HG02938 (cell line): ENCODE measurements around the gene NR3C2.
A peak's percentile ranks its signal among the peaks of the same experiment; 100 is the strongest.

Experiments
- ATAC-seq: cut with Tn5 transposase; IDR thresholded peaks from one replicate; pipeline ENCODE4 v1.9.1; 2021; ENCODE audit warnings: mild to moderate bottlenecking, moderate library complexity; ENCODE audit not compliant: unreplicated experiment

The NR3C2 gene

DNA sequence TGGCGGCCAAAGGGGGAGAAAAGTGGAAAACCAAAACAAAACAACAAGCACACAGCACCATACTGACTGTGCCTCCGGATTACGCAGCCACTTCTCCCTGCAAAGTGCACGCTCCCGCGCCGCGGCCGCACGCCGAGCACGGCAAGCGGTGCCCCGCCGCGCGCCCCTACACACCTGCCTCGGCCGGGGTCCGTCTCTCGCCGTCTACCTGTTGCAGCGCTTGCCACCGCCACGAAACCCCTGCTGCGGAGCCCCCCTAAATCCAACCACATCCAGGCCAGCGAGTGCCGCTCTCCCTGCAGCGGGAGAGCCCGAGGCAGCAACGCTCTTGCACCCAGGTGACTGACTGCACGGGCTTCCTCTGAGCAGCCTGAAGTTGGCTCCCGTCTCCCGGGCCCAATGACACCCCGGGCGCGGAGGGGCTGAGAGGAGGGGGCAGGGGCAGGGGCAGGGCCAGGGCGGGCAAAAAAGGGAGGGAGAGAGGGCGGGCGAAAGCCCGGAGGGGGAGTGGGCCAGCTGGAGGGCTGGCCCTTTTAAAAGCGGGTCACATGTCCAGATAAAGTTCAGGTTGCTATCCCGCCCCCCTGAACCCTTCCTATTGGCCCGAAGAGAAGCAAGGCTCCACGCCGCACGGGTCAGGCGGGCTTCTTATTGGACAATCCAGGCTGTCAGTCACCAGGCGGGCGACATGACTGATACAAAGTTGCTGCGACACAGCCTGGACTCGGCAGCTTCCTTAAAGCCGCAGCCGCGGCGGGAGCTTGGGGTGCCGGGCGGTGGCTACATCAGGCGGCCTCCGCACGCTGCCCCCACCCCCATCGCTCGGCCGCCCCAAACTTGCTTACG, at the start of gene NR3C2:
Gene NR3C2 (minus strand): TSS at position 429 of the 846 bp plus-strand sequence.
- peak; percentile 99 for ATAC-seq

DNA sequence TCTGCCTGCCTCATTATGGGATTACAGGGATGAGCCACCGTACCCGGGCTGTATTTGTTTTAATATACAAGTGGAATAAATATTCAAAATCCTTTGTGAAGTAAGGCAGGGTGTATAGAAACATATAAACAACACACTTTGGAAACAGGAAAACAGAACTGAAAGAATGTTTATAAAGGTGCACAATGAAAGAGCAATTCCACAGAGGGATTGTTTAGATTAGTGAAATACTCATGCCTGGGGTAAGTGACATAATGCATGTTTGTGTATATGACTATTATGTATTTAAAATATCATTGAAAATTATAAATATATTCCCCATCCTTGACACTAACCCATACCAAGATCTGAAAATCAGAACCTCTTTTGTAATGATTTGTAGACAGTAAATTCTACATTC, 45.0 kb upstream of the NR3C2 start:
- ATAC-seq, result no peak

DNA sequence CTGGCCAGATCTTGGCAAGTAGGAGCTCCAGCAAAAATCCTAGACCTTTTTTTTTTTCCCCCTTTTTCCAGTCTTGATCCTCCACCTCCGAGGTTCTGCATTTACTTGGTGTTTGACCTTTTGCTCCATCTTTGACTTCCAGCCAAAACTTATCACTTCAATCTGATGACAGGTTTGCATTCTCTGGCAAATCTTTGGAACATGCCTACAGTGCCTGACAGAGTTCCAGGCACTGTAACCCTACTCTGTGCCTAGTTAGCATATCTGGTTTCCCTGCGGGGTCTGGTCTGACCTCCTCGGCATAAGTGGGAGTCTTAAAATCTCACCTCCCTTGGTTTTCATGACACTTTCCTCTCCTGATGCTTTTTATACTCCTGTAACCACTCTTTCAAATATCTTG, 39.4 kb upstream of the NR3C2 start:
- no peak for ATAC-seq

- no peak for ATAC-seq
Observed at GRCh38 chr4:148477276-148477675, 35.1 kb upstream of the NR3C2 start.

- no peak for ATAC-seq
Observed at GRCh38 chr4:148469938-148470337, 27.7 kb upstream of the NR3C2 start.

DNA sequence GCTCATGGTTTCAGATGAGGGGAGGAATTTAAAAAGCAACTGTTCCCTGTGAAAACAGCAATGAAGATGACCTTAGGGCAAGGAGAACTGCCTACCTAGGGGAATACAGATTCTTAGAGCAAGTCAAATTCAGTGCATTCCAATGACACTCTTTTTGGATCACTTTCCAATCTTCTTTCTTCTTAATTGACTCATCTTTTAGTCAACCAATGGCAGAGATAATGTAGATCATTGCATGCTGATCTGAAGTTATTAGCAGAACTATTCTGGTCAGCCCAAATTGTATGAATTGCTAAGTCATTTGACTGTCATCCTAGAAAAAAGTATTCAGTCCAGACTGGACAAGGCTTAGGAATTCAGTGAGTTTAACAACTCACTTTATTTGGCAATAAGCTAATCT, 12.6 kb upstream of the NR3C2 start:
- ATAC-seq, result no peak

GRCh38 chr4:148453833-148454232, 11.6 kb upstream of the NR3C2 start:
- no peak for ATAC-seq

DNA sequence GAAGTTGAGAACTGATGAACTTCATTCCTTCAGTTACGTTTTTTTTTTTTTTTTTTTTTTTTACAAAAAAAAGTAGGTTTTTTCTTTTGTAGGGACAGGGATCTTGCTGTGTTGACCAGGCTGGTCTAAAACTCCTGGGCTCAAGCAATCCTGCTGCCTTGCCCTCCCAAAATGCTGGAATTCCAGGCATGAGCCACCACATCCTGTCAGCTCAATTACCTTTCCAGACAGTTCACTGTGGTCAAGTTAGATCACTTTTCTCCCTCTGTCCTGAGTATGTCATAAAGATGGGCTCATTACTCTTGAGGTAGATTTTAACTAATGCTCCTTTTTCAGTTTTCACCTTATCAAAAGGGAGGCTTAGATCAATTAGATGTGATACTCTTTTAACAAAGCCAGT, 10.8 kb upstream of the NR3C2 start:
- ATAC-seq, result no peak

GRCh38 chr4:148449921-148450320, 7.7 kb upstream of the NR3C2 start:
- ATAC-seq, result no peak

DNA sequence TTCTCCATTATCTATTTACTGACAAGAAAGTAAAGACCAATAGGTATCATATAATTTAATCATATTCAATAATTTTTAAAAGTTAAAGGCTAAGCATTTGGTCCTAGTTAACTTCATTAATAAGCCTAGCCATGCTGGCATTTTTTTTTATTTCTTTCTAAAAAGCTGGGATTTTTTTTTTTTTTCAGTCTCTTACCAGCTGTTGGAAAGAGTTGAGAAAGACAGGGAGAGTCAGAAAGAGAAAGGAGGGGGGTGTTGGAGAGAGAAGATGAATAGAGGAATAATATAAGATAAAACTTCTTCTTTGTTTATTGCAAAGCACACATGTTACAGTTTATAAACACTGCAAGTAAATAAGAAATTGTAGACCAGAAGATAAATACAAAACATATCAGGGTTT, 5.9 kb upstream of the NR3C2 start:
- no peak for ATAC-seq

DNA sequence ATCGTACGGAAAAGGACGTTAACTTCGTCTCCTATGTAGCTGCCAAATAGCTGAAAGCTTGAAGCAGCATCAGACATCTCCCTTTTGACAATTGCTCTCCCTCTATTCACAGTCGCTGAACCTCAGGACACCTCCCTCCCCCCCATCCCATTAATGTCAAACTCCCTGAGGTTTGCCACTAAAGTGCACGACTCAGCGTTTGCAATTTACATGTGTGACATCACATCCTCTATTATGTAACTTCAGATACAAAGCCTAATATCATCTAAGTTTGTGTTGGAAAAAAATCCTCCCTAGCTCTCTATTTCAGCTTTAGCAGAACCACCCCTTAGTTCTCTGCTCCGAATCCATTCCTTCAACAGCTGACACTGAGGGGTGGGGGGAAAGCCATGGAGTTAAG, 5.5 kb upstream of the NR3C2 start:
- no peak for ATAC-seq

DNA sequence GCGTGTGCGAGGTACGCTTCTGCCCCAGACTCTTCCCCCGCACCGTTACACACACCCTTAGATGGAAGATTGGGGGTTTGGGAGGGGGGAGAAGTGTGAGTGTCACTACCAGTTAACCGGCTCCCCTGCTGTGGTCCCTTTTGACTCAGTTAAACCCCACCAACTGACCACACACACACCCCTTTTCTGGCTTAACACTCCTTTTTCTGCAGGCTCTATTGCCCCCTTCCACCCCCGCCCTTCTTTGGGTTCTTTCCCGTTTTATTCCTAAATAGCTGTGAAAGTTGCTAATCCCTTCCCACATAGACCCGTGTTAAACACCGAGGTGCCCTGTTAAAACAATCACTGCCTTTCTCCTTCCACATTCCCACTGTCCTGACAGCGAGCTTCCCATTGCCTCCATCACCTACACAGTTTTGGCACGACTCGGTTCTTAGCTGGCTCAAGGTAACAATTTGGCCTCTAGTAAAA, 3.7 kb upstream of the NR3C2 start:
- ATAC-seq, result no peak

DNA sequence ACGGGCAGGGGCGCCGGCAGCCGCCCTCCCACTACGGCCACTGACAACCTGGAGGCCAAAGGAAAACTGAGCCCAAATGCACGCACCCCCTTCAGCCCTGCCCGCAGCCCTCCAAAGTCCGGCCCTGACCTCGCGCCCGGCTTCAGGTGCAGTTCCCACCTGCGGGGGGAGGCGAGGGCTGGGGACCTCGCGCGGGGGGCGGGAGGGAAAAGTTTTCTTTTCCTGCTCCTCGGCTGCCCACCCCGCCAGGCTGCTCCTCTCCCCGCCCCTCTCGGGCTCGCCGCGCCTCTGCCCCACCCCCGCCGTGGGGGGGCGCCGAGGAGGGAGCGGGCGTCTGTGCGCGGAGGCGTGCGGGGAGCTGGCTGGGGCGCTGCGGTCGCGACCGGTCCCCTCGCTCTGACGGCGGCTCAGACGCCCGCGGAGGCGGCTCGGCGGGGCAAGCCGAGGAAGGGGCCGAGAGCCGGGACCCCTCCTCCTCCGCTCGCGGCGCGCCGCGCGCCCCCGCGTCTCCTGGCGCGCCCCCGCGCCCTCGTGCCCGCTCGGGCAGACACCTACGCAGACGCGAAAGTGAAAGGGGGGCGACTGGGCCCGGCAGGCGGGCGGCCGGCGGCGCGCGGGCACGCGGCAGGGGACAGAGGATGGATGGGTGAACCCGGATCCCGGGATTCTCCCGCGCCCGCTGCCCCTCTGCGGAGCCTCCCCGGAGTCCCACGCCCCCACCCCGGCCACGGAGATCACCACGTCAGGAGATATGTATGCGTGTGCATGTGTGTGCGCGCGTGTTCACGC, 3.1 kb upstream of the NR3C2 start:
- ATAC-seq, result no peak

GRCh38 chr4:148444296-148445070, 2.3 kb upstream of the NR3C2 start:
- no peak for ATAC-seq

DNA sequence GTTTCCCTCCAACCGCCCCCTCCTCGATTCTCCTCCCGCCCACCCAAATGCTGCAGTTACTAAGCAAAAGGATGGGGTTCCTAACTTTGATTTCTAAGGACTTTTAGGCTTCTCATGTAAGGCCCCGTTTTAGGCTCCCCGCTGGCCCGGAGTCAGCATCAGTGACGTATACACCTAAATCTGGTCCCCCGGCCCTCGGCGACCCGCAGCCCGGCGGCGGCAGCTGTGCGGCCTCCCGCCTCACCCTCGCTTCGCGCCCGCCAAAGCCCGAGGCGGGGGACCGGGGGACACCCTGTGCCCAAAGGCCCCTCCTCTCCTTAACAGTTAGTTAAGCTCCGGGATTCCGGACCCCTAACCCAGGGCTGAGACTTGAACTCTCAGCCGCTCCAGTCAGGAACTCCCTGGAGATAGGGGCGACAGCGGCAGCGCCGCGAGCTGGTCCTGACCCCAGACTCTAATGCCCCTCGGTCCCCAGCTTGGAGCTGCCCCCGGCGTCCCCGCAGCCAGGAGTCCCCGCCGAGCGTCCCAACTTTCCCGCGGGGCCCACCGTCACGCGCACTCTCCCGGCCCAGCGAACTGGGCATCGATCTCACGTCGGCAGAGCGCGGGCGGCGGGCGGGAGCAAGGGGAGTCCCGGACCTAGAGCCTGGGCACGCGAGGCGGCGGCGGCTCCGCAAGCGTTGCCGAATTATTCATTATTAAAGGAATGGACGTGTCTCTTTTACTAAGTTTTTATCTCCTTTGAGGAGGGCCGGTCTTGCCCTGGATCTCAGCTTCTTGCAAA, 1.5 kb upstream of the NR3C2 start:
- no peak for ATAC-seq

DNA sequence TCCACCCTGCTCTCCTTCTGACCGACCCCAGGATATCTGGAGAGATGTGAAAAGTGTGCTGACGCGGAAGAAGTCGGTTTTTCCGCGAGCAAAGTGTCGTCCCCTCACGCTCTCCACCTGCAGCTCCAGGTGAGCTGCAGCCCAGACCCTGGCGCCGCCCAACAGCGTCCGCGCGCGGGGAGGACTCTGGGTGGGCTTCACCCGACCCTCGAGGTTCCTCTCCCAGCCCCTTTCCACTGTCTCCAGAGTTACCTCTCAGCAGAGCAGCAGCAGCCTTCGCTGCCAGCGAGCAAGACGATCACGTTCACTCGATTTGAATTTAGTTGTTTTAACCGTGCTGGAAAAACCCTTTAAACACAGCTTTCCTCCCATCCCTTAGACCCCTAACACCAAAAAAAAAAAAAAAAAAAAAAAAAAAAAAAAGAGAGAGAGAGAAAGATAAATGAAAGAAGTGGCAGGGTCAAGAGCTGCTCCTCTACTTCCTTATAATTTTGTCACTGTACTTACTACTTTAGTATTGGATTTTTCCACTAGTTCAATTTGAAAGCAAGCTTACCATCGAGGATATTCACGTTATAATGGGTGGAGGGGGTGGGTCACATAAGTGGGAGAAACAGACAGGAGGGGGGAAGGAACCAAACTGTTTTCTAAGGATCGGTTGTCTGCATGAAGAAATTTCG, 758 bp upstream of the NR3C2 start:
- ATAC-seq, result peak; percentile 15

DNA sequence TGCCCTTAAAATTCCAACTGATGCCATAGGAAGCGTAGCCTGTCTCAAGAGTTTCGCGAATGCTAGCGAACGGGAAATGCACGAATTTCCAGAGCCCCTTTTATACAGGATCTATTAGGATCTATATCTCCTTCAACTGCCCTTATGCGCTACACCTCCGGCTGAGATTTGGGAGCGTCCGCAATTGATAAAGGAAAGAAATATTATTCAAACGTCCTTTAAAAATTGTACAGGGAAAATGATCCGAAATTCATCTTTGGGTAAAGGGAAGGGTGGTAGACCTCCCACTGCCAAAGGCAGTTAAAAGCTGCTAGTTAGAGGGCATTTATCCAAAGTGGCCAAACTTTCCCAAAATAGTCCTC, 609 bp downstream of the NR3C2 start:
- no peak for ATAC-seq

- no peak for ATAC-seq
Observed at GRCh38 chr4:148438047-148438446, 4.2 kb downstream of the NR3C2 start.

DNA sequence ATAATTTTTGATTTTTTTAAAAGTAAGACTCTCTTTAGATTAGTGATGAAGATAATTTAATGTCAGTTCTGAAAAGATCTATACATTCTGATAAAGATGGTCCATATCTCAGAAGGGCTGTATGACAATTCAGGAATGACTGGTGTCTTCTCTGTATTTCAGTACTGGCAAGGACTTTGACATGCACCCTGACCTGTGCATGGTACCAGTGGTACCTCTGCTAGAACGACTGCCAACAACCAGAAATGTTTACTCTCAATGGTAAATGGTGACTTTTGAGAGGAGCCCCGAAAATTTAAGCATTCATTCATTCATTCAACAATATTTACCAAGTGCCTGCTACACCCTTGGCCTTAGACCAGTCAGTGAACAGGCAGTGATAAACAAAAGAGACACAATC, 4.8 kb downstream of the NR3C2 start:
- no peak for ATAC-seq

DNA sequence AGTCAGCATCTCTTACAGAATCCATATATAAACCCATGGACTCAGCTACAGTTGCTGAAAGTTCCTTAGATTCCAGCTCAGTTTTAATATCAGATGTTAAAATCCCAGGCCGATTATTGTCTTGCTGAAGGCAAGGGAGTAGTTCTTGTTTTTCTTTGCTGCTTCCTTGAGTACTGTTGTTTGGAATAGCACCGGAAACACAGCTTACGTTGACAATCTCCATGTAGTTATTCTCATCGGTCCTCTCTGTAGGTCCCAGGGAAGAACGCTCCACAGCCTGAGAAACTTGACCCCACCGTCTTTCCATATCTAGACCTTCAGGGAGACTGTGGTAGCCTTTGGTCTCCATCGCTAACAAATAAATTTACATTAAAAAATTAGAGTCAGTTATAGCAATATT, 5.7 kb downstream of the NR3C2 start:
- no peak for ATAC-seq
